Measurements from ENCODE around the gene CACNA1B.

Gene CACNA1B

DNA sequence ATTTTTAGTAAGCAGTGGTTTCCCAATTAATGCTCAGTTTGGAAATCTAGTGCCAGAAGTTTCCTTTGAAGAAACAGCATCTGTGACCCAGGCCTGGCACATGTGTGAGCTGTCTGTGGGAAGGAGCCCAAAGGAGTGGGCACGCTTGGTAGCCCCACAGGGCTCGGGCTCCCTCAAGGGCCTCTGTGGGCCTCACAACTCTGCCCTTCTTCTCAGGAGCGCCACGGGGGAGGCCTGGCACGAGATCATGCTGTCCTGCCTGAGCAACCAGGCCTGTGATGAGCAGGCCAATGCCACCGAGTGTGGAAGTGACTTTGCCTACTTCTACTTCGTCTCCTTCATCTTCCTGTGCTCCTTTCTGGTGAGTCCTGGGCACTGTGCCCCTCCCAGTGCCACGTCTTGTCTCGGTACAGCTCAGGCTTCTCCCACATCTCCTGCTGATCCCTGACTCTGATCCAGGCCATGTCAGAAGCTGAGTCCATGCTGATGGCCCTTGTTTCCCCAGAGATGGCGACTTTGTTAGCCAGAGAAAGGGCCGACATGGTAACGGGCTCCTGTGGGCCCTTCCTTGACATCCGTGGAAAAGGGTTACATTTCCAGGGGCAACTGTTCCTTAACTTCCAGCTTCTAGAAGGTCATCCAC lies 200.4 kb downstream of the CACNA1B start:
- Histone ChIP-seq H3K36me3 (replicated peaks in 1 of 2; ENCODE audit: control insufficient read depth in 2 of 2, insufficient read depth in 2 of 2, low read length in 2 of 2) (no peaks in the 10 kb centered on the region), H3K23ac (ENCODE audit: low read depth, low read length, poor library complexity) (no peak overlapping the region), H2BK15ac (ENCODE audit: low read length) (no peak overlapping the region), H3K9ac (ENCODE audit: low read depth, low read length, poor library complexity) (no peak overlapping the region), H3K4me1 (ENCODE audit: control insufficient read depth in 2 of 2, insufficient read depth in 1 of 2, low read depth in 1 of 2, low read length in 2 of 2) (peaks cover 0 to 2% of the 10 kb centered on the region in 2 donors), H2AK5ac (ENCODE audit: low read depth, low read length) (no peak overlapping the region), H3K9me3 (replicated peaks in 1 of 2; ENCODE audit: control insufficient read depth in 2 of 2, insufficient read depth in 1 of 2, low read depth in 1 of 2, low read length in 2 of 2) (peaks cover 0 to 21% of the 10 kb centered on the region in 2 donors), H3K27me3 (ENCODE audit: control insufficient read depth in 3 of 3, insufficient read depth in 3 of 3, low read depth in 1 of 3, low read length in 3 of 3) (no peaks in the 10 kb centered on the region), H2AFZ (ENCODE audit: low read length) (no peak overlapping the region), H4K91ac (ENCODE audit: low read depth, low read length, poor library complexity) (no peak overlapping the region), H3K4me3 (ENCODE audit: low read length in 2 of 2) (no peak overlapping the region), H3K4me2 (ENCODE audit: insufficient read depth, low read length, poor library complexity, severe bottlenecking) (no peak overlapping the region), H3K4ac (ENCODE audit: low read length) (no peak overlapping the region), H3K27ac (replicated peaks; ENCODE audit: low read length) (no peak overlapping the region), H3K18ac (ENCODE audit: low read length) (no peak overlapping the region), H3K79me1 (ENCODE audit: low read depth, low read length) (no peaks in the 10 kb centered on the region), H3K14ac (ENCODE audit: low read length) (peak overlapping the region; percentile 2), H2BK12ac (ENCODE audit: low read length) (no peak overlapping the region), H2BK120ac (ENCODE audit: low read depth, low read length) (no peak overlapping the region), H2BK5ac (ENCODE audit: low read length) (no peak overlapping the region), H4K8ac (ENCODE audit: low read depth, low read length) (no peak overlapping the region)
- DNase-seq (ENCODE audit: low spot score): no peak
- WGBS, 2 donors (ENCODE audit: extremely low coverage in 2 of 2, insufficient read length in 2 of 2, insufficient replicate concordance in 1 of 2): no CpG with 5 or more reads among the region's 13 CpGs

GRCh38 chr9:138078846-138079245 lies 201.3 kb downstream of the CACNA1B start:
- Histone ChIP-seq H2AFZ (ENCODE audit: low read length) (no peak overlapping the region), H3K27ac (replicated peaks; ENCODE audit: low read length) (no peak overlapping the region), H4K91ac (ENCODE audit: low read depth, low read length, poor library complexity) (no peak overlapping the region), H2BK12ac (ENCODE audit: low read length) (no peak overlapping the region), H3K4ac (ENCODE audit: low read length) (no peak overlapping the region), H3K27me3 (ENCODE audit: control insufficient read depth in 3 of 3, insufficient read depth in 3 of 3, low read depth in 1 of 3, low read length in 3 of 3) (no peaks in the 10 kb centered on the region), H2BK15ac (ENCODE audit: low read length) (no peak overlapping the region), H3K14ac (ENCODE audit: low read length) (no peak overlapping the region), H3K4me3 (ENCODE audit: low read length in 2 of 2) (no peak overlapping the region), H2AK5ac (ENCODE audit: low read depth, low read length) (no peak overlapping the region), H3K23ac (ENCODE audit: low read depth, low read length, poor library complexity) (no peak overlapping the region), H2BK5ac (ENCODE audit: low read length) (no peak overlapping the region), H3K79me1 (ENCODE audit: low read depth, low read length) (no peaks in the 10 kb centered on the region), H2BK120ac (ENCODE audit: low read depth, low read length) (no peak overlapping the region), H3K36me3 (replicated peaks in 1 of 2; ENCODE audit: control insufficient read depth in 2 of 2, insufficient read depth in 2 of 2, low read length in 2 of 2) (no peaks in the 10 kb centered on the region), H3K9me3 (replicated peaks in 1 of 2; ENCODE audit: control insufficient read depth in 2 of 2, insufficient read depth in 1 of 2, low read depth in 1 of 2, low read length in 2 of 2) (peaks cover 0 to 21% of the 10 kb centered on the region in 2 donors), H3K4me2 (ENCODE audit: insufficient read depth, low read length, poor library complexity, severe bottlenecking) (no peak overlapping the region), H3K18ac (ENCODE audit: low read length) (no peak overlapping the region), H3K4me1 (ENCODE audit: control insufficient read depth in 2 of 2, insufficient read depth in 1 of 2, low read depth in 1 of 2, low read length in 2 of 2) (no peaks in the 10 kb centered on the region), H4K8ac (ENCODE audit: low read depth, low read length) (no peak overlapping the region), H3K9ac (ENCODE audit: low read depth, low read length, poor library complexity) (no peak overlapping the region)
- WGBS, 2 donors (ENCODE audit: extremely low coverage in 2 of 2, insufficient read length in 2 of 2, insufficient replicate concordance in 1 of 2): no CpG with 5 or more reads among the region's 9 CpGs
- DNase-seq (ENCODE audit: low spot score): no peak

DNA sequence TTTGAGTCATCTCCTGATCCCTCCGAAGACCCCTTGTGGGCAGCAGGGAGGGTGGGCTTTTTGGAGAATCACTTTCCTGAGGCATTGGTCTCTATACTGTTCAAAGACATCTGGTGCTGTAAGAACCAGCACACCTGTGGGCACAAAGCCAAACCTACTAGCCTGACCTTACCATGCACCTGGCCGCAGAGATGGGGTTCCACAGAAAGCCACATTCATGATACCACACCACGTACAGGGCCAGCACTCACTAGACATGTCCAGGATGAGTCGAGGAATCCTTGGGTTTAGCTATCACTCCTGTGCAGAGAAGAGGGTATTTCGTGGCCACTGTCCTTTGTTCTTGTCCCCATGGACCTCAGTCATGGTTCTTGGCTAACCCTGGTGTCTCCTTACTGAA lies 203.4 kb downstream of the CACNA1B start:
- Histone ChIP-seq H3K4me3 (ENCODE audit: low read length in 2 of 2) (peak overlapping the region in 1 of 2 donors; percentile 14), H3K4me1 (ENCODE audit: control insufficient read depth in 2 of 2, insufficient read depth in 1 of 2, low read depth in 1 of 2, low read length in 2 of 2) (no peaks in the 10 kb centered on the region), H2AK5ac (ENCODE audit: low read depth, low read length) (no peak overlapping the region), H3K4ac (ENCODE audit: low read length) (no peak overlapping the region), H3K27ac (replicated peaks; ENCODE audit: low read length) (no peak overlapping the region), H3K9me3 (replicated peaks in 1 of 2; ENCODE audit: control insufficient read depth in 2 of 2, insufficient read depth in 1 of 2, low read depth in 1 of 2, low read length in 2 of 2) (peaks cover 0 to 25% of the 10 kb centered on the region in 2 donors), H2BK15ac (ENCODE audit: low read length) (no peak overlapping the region), H4K91ac (ENCODE audit: low read depth, low read length, poor library complexity) (no peak overlapping the region), H3K79me1 (ENCODE audit: low read depth, low read length) (no peaks in the 10 kb centered on the region), H3K27me3 (ENCODE audit: control insufficient read depth in 3 of 3, insufficient read depth in 3 of 3, low read depth in 1 of 3, low read length in 3 of 3) (no peaks in the 10 kb centered on the region), H4K8ac (ENCODE audit: low read depth, low read length) (no peak overlapping the region), H3K4me2 (ENCODE audit: insufficient read depth, low read length, poor library complexity, severe bottlenecking) (no peak overlapping the region), H2AFZ (ENCODE audit: low read length) (no peak overlapping the region), H3K14ac (ENCODE audit: low read length) (no peak overlapping the region), H3K9ac (ENCODE audit: low read depth, low read length, poor library complexity) (no peak overlapping the region), H2BK12ac (ENCODE audit: low read length) (no peak overlapping the region), H3K36me3 (replicated peaks in 1 of 2; ENCODE audit: control insufficient read depth in 2 of 2, insufficient read depth in 2 of 2, low read length in 2 of 2) (no peaks in the 10 kb centered on the region), H3K18ac (ENCODE audit: low read length) (no peak overlapping the region), H2BK5ac (ENCODE audit: low read length) (no peak overlapping the region), H2BK120ac (ENCODE audit: low read depth, low read length) (no peak overlapping the region), H3K23ac (ENCODE audit: low read depth, low read length, poor library complexity) (no peak overlapping the region)
- DNase-seq (ENCODE audit: low spot score): no peak
- no CpG with 5 or more reads among the region's 5 CpGs for WGBS, 2 donors (ENCODE audit: extremely low coverage in 2 of 2, insufficient read length in 2 of 2, insufficient replicate concordance in 1 of 2)

- no peak overlapping the region for H2BK15ac ChIP-seq (ENCODE audit: low read length)
- H3K14ac ChIP-seq (ENCODE audit: low read length): no peak overlapping the region
- H3K9me3 ChIP-seq (replicated peaks in 1 of 2; ENCODE audit: control insufficient read depth in 2 of 2, insufficient read depth in 1 of 2, low read depth in 1 of 2, low read length in 2 of 2): peaks cover 0 to 18% of the 10 kb centered on the region in 2 donors
- no peaks in the 10 kb centered on the region for H3K27me3 ChIP-seq (ENCODE audit: control insufficient read depth in 3 of 3, insufficient read depth in 3 of 3, low read depth in 1 of 3, low read length in 3 of 3)
- H3K79me1 ChIP-seq (ENCODE audit: low read depth, low read length): no peaks in the 10 kb centered on the region
- no peak overlapping the region for H3K23ac ChIP-seq (ENCODE audit: low read depth, low read length, poor library complexity)
- WGBS, 2 donors (ENCODE audit: extremely low coverage in 2 of 2, insufficient read length in 2 of 2, insufficient replicate concordance in 1 of 2): no CpG with 5 or more reads among the region's 9 CpGs
- no peak overlapping the region for H2BK12ac ChIP-seq (ENCODE audit: low read length)
- H3K4me3 ChIP-seq (ENCODE audit: low read length in 2 of 2): peak overlapping the region in 1 of 2 donors; percentile 42
- no peak overlapping the region for H2BK5ac ChIP-seq (ENCODE audit: low read length)
- peak overlapping the region; percentile 28 for H3K18ac ChIP-seq (ENCODE audit: low read length)
- H3K9ac ChIP-seq (ENCODE audit: low read depth, low read length, poor library complexity): peak overlapping the region; percentile 4
- H3K27ac ChIP-seq (replicated peaks; ENCODE audit: low read length): no peak overlapping the region
- no peaks in the 10 kb centered on the region for H3K36me3 ChIP-seq (replicated peaks in 1 of 2; ENCODE audit: control insufficient read depth in 2 of 2, insufficient read depth in 2 of 2, low read length in 2 of 2)
- H4K8ac ChIP-seq (ENCODE audit: low read depth, low read length): no peak overlapping the region
- H3K4me1 ChIP-seq (ENCODE audit: control insufficient read depth in 2 of 2, insufficient read depth in 1 of 2, low read depth in 1 of 2, low read length in 2 of 2): no peaks in the 10 kb centered on the region
- H3K4me2 ChIP-seq (ENCODE audit: insufficient read depth, low read length, poor library complexity, severe bottlenecking): no peak overlapping the region
- H2BK120ac ChIP-seq (ENCODE audit: low read depth, low read length): no peak overlapping the region
- no peak overlapping the region for H2AK5ac ChIP-seq (ENCODE audit: low read depth, low read length)
- H3K4ac ChIP-seq (ENCODE audit: low read length): no peak overlapping the region
- H2AFZ ChIP-seq (ENCODE audit: low read length): no peak overlapping the region
- no peak for DNase-seq (ENCODE audit: low spot score)
- no peak overlapping the region for H4K91ac ChIP-seq (ENCODE audit: low read depth, low read length, poor library complexity)
These were observed 205.5 kb downstream of the CACNA1B start for GRCh38 chr9:138082918-138083636.
